K562 (cell line): ENCODE results near the gene POLR2A. TPM values are rescaled to one million over a fixed set of nuclear protein-coding genes. Genes with fewer than 3 reads are reported as not detected.

ENCODE experiments used
- BMI1 ChIP-seq: fragments of 150-350 bp; IDR thresholded peaks from 2 replicates; pipeline ENCODE4 v1.6.1; 2014; ENCODE audit warnings: low read length
- CBFA2T3 ChIP-seq: fragments of 450-650 bp; IDR thresholded peaks from 2 replicates; pipeline ENCODE4 v1.6.1; 2017
- FOXP1 ChIP-seq: sonication (generic); formaldehyde crosslinking; IDR thresholded peaks from 2 replicates; pipeline ENCODE4 v1.8.0; 2022; ENCODE audit warnings: mild to moderate bottlenecking, missing genetic modification reagents
- GABPA ChIP-seq: fragments of 200-800 bp; sonication (Bioruptor generic); conservative IDR thresholded peaks from 2 replicates; pipeline ENCODE4 v1.6.1; 2016; ENCODE audit warnings: low read depth, missing genetic modification characterization, missing compliant biosample characterization
- KAT8 ChIP-seq: fragments of 450-650 bp; IDR thresholded peaks from 2 replicates; pipeline ENCODE4 v1.6.1; 2016; ENCODE audit warnings: low read depth, mild to moderate bottlenecking
- MAFG ChIP-seq: fragments of 450-650 bp; conservative IDR thresholded peaks from 2 replicates; pipeline ENCODE4 v1.6.1; 2016; ENCODE audit warnings: missing genetic modification characterization, missing compliant biosample characterization
- MBD2 ChIP-seq: sonication (generic); IDR thresholded peaks from 2 replicates; pipeline ENCODE4 v1.6.1; 2016; ENCODE audit warnings: low read depth, borderline replicate concordance
- NCOR1 ChIP-seq: fragments of 450-650 bp; IDR thresholded peaks from 2 replicates; pipeline ENCODE4 v1.6.1; 2016; ENCODE audit warnings: mild to moderate bottlenecking, moderate library complexity
- PHB2 ChIP-seq: fragments of 450-650 bp; IDR thresholded peaks from 2 replicates; pipeline ENCODE4 v1.6.1; 2017; ENCODE audit warnings: low read depth
- PHTF2 ChIP-seq: fragments of 250-450 bp; sonication (Bioruptor Pico); IDR thresholded peaks from 2 replicates; pipeline ENCODE4 v1.5.0; 2021; ENCODE audit warnings: mild to moderate bottlenecking
- TCF3 ChIP-seq: sonication (generic); formaldehyde crosslinking; IDR thresholded peaks from 2 replicates; pipeline ENCODE4 v1.4.0; 2020; ENCODE audit warnings: mild to moderate bottlenecking, missing genetic modification reagents
- TCFL5 ChIP-seq: fragments of 250-450 bp; sonication (Bioruptor Pico); conservative IDR thresholded peaks from 2 replicates; pipeline ENCODE4 v1.6.1; 2021; ENCODE audit warnings: mild to moderate bottlenecking, moderate library complexity, matching md5 sums
- ZNF263 ChIP-seq: sonication (generic); formaldehyde crosslinking; IDR thresholded peaks from 2 replicates; pipeline ENCODE4 v1.8.0; 2022; ENCODE audit warnings: mild to moderate bottlenecking, missing genetic modification reagents, borderline replicate concordance
- polyA plus RNA-seq, 8 experiments: library from polyadenylated mRNA; depleted of rRNA in 4 of 8; stranded (reverse) in 5 of 8; unstranded in 3 of 8; fragments of >200 nt; fragmentation: Nextera tagmentation in 2 of 8; fragmentation: Illumina TruSeq in 1 of 8; extraction: Ambion mirVana in 2 of 8; extraction: Trizol in 1 of 8; gene quantifications; 2 replicates each; pipeline versions ENCODE4 v1.2.1 to v1.2.3, GENCODE V29; 2011 to 2014; ENCODE audit warnings: inconsistent platforms in 1 of 8, missing spikeins in 1 of 8
- total RNA-seq, 7 experiments: library from RNA; depleted of rRNA in 6 of 7; stranded (reverse); fragments of >200 nt in 6 of 7; fragmentation: Illumina TruSeq in 2 of 7; extraction: Trizol in 2 of 7; gene quantifications; 2 replicates each; pipeline versions ENCODE4 v1.2.1 to v1.2.3, GENCODE V29; 2011 to 2021; ENCODE audit warnings: low replicate concordance in 1 of 7
- TF ChIP-seq, protein P1 (sequence below), 2 experiments: fragments of 450-650 bp in 1 of 2; sonication (generic) in 1 of 2; formaldehyde crosslinking in 1 of 2; IDR thresholded peaks; 2 replicates each; pipeline versions ENCODE4 v1.7.1 to v1.9.0; 2016 to 2022; ENCODE audit warnings: inconsistent platforms in 1 of 2, mild to moderate bottlenecking in 1 of 2, missing genetic modification reagents in 1 of 2
- TF ChIP-seq, protein P2 (sequence below): fragments of 450-650 bp; formaldehyde crosslinking; IDR thresholded peaks from 2 replicates; pipeline ENCODE4 v1.4.0; 2020; ENCODE audit warnings: mild to moderate bottlenecking
- TF ChIP-seq, protein P3 (sequence below): fragments of 200-800 bp; sonication (Bioruptor generic); IDR thresholded peaks from 2 replicates; pipeline ENCODE4 v1.6.1; 2017; ENCODE audit warnings: missing genetic modification characterization, missing compliant biosample characterization

The POLR2A gene
- total and polyA plus RNA-seq, 9 of the 15 experiments (the other 6 are each of a cell fraction or from before 2014, with no cell fraction given): 1.3 to 109 (median 12.4) TPM

DNA sequence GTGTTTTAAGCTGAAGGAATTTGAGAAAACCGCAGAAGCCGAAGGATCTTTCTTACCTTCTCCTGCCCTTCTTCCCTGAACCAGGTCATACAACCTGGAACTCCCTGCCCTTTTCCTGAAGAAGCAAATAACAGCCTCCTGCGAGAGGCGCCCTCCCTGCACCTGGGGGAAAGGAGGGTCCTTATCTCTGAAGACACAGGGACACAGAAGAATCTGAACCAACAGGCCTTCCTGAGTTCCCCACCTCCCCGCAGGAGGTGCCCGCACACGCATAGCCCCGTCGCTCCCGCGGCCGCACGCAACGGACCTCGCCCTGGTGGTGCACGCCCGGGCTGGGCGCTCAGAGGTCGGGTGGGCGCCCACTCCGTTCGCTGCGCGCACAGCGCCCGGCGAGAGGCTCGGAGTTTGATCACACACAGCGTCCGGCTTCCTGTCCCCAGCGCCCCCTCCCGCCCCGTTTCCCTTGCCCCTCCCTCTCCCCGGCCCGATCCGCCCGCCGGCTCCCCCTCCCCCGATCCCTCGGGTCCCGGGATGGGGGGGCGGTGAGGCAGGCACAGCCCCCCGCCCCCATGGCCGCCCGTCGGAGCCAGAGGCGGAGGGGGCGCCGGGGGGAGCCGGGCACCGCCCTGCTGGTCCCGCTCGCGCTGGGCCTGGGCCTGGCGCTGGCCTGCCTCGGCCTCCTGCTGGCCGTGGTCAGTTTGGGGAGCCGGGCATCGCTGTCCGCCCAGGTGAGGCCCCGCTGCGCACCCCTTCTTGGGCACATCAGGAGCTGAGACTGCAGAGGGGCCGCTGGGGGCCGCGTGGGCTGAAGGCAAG, 64.6 kb downstream of the POLR2A start, which contains the start of gene TNFSF12 (continued):
- TF ChIP-seq, protein P1, sequence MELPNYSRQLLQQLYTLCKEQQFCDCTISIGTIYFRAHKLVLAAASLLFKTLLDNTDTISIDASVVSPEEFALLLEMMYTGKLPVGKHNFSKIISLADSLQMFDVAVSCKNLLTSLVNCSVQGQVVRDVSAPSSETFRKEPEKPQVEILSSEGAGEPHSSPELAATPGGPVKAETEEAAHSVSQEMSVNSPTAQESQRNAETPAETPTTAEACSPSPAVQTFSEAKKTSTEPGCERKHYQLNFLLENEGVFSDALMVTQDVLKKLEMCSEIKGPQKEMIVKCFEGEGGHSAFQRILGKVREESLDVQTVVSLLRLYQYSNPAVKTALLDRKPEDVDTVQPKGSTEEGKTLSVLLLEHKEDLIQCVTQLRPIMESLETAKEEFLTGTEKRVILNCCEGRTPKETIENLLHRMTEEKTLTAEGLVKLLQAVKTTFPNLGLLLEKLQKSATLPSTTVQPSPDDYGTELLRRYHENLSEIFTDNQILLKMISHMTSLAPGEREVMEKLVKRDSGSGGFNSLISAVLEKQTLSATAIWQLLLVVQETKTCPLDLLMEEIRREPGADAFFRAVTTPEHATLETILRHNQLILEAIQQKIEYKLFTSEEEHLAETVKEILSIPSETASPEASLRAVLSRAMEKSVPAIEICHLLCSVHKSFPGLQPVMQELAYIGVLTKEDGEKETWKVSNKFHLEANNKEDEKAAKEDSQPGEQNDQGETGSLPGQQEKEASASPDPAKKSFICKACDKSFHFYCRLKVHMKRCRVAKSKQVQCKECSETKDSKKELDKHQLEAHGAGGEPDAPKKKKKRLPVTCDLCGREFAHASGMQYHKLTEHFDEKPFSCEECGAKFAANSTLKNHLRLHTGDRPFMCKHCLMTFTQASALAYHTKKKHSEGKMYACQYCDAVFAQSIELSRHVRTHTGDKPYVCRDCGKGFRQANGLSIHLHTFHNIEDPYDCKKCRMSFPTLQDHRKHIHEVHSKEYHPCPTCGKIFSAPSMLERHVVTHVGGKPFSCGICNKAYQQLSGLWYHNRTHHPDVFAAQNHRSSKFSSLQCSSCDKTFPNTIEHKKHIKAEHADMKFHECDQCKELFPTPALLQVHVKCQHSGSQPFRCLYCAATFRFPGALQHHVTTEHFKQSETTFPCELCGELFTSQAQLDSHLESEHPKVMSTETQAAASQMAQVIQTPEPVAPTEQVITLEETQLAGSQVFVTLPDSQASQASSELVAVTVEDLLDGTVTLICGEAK (IDR thresholded peaks at IDR 0.05): peak; percentile 27; the same call in 1 of the 2 replicates
- TF ChIP-seq, protein P1 (CRISPR knock-in tag; IDR thresholded peaks at IDR 0.05): no peak
- TF ChIP-seq TCFL5 (CRISPR knock-in tag) (no peak), MBD2 (no peak), TCF3 (CRISPR knock-in tag) (peak; percentile 74), NCOR1 (peak; percentile 40; the same call in 1 of the 2 replicates), CBFA2T3 (peak; percentile 84), ZNF263 (CRISPR knock-in tag) (no peak), PHTF2 (CRISPR knock-in tag) (no peak), KAT8 (no peak), MAFG (no peak), FOXP1 (CRISPR knock-in tag) (no peak), BMI1 (no peak), PHB2 (no peak), GABPA (tag) (0 out of 2 replicates have a peak, but pooled peaks have one; percentile 20)
- TF ChIP-seq, protein P2, sequence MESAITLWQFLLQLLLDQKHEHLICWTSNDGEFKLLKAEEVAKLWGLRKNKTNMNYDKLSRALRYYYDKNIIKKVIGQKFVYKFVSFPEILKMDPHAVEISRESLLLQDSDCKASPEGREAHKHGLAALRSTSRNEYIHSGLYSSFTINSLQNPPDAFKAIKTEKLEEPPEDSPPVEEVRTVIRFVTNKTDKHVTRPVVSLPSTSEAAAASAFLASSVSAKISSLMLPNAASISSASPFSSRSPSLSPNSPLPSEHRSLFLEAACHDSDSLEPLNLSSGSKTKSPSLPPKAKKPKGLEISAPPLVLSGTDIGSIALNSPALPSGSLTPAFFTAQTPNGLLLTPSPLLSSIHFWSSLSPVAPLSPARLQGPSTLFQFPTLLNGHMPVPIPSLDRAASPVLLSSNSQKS (CRISPR knock-in tag): no peak
- TF ChIP-seq, protein P3, sequence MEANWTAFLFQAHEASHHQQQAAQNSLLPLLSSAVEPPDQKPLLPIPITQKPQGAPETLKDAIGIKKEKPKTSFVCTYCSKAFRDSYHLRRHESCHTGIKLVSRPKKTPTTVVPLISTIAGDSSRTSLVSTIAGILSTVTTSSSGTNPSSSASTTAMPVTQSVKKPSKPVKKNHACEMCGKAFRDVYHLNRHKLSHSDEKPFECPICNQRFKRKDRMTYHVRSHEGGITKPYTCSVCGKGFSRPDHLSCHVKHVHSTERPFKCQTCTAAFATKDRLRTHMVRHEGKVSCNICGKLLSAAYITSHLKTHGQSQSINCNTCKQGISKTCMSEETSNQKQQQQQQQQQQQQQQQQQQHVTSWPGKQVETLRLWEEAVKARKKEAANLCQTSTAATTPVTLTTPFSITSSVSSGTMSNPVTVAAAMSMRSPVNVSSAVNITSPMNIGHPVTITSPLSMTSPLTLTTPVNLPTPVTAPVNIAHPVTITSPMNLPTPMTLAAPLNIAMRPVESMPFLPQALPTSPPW: peak; percentile 72
